HG03469 (cell line): ENCODE measurements around the gene CMTM5.
"Not testable (repeated sequence)": the region's sequence is repeated elsewhere in the genome, so short reads cannot be mapped to it uniquely, and the experiment has no call there.

Experiments
- ATAC-seq: cut with Tn5 transposase; IDR thresholded peaks from one replicate; pipeline ENCODE4 v1.9.1; 2021; ENCODE audit warnings: mild to moderate bottlenecking, moderate library complexity, moderate number of reproducible peaks; ENCODE audit not compliant: unreplicated experiment

The CMTM5 gene

DNA sequence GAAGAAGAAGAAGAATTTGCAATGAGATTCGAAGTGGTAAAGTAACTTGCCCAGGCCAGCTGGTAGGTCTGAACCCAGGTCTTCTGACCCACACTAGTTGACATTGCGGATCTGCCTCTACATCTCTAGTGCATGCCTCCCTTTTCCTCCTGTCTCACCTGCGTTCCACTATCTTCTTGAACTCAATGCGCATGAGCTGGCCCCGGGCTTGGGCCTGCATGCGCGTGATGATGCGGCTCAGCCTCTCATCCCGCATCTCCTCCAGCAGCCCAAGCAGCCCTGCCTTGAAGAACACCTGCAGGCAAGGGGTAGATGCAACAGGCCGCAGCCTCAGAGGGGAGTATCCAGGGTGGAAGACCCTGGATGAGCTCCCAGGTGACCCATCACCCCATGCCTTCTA, 19.3 kb downstream of the CMTM5 start:
- no peak for ATAC-seq

- no peak for ATAC-seq
These were observed 20.0 kb downstream of the CMTM5 start for GRCh38 chr14:23396781-23397407.

DNA sequence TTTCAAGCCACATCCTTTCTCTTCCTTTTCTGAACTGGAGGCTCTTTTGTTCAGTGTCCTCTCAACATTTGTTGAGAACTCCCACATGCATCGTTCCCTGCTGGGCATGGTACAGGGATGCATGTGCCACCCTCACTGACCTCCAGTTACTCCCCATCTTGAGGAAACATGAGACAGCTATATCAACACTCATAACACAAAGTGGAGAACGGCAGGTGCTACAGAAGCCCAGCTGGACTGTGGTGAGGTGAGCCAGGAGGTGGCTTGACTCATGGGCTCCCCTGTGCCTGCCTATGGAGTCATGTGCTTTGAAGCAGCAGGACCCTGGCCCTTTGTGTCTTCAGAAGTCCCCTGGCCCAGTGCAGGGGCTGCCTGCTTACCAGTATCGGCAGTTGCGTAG, 21.5 kb downstream of the CMTM5 start:
- ATAC-seq, result no peak

DNA sequence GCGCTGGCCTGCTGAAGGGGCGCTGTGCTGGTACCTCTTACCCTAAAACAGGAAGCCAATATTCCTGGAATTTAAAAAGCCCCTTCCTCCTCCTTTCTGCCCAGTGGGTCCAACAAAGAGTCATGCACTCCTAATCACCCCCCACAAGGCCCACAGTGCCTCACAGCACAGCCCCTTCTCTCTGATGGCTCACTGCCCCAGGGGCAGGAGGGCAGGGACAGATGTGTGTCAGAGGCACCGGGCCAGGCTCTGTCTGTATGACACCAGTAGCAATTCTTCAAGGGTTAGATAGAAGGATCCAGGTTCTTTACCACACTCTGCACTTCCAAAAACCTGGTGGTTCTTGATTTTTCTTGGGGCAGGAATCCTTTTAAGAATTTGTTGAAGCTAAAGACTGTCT, 22.3 kb downstream of the CMTM5 start:
- ATAC-seq, result no peak

GRCh38 chr14:23399591-23399990, 22.7 kb downstream of the CMTM5 start:
- no peak for ATAC-seq

DNA sequence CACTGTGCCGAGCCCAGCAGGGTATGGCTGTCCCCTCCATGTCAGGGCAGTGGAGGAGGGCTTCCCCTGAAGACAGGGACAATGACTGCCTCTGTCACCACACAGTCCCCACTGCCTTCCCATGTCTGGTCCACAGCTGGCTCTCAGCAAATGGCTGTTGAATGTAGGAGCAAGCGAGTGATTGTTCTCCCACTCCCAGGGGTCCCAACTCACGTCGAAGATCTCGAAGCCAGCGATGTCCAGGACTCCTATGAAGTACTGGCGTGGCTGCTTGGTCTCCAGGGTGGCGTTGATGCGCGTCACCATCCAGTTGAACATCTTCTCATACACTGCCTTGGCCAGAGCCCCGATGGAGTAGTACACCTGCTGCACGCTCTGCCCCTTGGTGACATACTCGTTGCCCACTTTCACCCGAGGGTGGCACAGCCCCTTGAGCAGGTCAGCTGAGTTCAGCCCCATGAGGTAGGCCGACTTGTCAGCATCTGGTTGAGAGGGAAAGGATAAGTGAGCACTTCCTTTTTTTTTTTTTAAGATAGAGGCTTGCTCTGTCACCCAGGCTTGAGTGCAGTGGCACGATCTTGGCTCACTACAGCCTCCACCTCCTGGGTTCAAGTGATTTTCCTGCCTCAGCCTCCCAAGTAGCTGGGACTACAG, 23.8 kb downstream of the CMTM5 start:
- not testable (repeated sequence) for ATAC-seq

DNA sequence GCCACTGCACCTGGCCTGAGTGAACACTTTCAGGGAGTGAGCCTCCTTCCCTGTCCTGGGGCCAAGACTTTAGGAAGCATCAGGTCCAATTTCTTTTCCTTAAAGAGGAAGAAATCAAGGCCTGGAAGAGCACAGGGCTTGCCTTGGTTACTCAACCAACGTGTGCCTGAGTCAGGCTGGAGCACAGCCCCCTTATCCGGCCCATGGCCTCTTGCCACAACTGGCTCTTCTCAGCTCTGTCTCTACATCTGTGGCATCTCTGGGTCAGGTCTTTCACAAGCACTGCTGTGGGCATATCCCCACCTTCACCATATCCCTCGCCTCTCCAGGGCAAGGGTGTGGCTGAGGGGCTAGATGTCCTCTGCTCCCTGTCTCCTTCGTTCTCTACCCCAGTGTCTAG, 24.4 kb downstream of the CMTM5 start:
- no peak for ATAC-seq

GRCh38 chr14:23402296-23403138, 25.7 kb downstream of the CMTM5 start:
- no peak for ATAC-seq

DNA sequence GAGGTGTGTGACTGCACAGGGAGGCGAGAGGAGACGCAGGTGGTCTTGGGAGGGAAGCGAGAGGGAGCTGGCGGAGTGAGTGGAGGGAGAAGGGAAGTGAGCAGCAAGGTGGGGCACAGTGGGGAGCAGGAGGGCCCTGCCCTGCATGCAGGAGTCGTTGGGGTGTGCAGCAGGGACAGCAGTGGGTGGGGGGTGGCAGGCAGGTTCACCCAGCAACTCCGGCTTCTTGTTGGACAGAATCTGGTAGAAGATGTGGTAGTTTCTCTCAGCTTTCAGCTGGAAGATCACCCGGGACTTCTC, 26.2 kb downstream of the CMTM5 start:
- ATAC-seq, result no peak

GRCh38 chr14:23403908-23404307, 27.1 kb downstream of the CMTM5 start:
- no peak for ATAC-seq

DNA sequence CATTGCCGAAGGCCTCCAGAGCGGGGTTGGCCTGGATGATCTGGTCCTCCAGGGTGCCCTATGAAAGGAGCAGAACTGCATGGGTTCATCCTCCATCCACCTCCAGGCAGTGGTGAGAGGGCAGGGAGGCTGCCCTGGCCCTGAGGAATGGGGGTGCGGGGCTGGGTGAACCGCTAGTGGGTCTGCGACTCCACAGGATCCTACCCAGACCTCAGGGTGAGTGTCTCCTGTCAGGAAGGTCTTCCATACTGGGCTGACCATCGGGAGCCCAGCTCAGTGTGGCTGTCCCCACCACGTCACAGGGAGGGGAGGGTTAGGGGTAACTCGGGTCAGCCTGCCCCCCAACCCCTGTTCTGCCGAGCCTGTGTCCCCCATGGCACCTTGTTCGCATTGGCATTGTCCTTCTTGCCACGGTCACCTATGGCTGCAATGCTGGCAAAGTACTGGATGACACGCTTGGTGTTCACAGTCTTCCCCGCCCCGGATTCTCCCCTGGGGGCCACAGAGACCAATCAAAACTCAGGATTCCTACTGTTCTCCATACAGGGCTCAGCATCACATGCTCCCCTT, 27.6 kb downstream of the CMTM5 start:
- ATAC-seq, result no peak

DNA sequence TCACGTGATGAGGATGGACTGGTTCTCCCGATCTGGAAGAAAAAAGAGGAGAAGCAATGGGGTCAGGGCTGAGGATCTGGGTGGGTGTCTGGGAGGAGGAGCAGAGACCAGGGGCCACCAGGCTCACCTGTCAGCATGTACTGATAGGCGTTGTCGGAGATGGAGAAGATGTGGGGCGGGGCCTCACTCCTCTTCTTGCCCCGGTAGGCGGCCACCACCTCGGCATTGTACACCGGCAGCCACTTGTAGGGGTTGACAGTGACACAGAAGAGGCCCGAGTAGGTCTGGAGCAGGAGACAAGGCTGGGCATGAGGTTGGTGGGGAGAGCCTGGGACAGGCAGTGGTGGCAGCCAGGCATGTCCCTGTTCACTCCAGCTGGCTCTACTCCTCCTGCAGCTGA, 28.2 kb downstream of the CMTM5 start:
- ATAC-seq, result no peak

DNA sequence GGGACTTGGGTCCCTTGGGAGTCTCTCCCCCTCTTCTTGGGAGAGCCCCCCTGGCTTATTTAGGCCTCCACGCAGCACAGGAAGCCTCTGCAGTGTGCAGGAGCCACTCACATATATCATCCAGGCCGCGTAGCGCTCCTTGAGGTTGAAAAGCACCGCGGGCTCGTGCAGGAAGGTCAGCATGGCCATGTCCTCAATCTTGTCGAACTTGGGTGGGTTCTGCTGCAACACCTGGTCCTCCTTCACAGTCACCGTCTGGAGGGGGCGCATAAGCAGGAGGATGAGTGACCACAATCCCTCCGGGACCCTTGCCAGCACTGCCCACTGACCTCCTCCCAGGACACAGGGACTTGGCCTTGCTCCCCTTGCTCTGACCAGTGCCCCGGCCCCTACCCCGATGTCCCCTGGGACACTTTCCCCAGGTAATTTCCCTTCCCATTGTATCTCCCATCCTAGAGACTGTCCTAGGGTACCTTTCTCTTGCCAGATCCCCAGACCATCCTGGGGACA, 28.7 kb downstream of the CMTM5 start:
- no peak for ATAC-seq

- peak; percentile 56 for ATAC-seq
These were observed 29.4 kb downstream of the CMTM5 start for GRCh38 chr14:23406244-23406643.

GRCh38 chr14:23406725-23407355, 30.0 kb downstream of the CMTM5 start:
- ATAC-seq, result no peak

DNA sequence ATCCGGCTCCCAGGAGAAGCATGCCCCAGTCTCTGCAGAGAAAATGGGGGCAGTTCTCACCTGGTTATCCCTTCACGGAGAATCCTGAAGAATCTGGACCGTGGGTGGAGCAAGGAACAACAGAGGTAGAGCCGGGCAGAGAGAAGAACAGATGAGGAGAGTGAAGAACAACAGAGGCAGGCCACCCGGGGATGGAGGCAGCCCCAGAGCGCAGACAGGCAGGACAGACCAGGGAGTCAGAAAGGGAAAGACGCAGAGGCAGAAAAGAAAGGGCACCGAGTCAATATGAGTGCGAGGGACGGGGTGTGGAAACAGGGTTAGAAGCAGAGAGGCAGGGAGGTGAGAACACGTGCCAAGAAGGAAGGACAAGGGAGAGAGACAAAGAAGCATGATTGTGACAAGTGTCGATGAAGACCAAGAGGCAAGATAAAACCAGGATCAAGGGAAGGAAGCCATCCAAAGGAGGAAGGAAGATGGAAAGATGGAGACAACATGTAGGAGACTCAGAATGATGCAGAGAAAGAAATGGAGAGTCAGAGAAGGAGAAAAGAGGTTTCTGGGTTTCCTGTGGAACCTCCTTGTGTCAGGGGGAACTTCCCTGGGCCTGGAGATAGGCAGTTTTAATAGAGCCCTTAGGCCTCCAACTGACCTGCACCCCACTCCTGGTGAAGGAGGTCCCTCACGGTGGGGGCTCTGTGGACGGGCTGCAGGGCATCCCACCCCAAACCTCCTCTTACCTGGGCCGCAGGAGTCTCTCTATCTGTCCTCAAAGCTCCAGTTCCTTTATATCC, 30.9 kb downstream of the CMTM5 start, which contains the start of gene MYH6:
Gene MYH6 (minus strand): TSS at position 758 of the 791 bp plus-strand sequence. CDS start 1,050 bp downstream, outside the sequence.
- ATAC-seq, result no peak

DNA sequence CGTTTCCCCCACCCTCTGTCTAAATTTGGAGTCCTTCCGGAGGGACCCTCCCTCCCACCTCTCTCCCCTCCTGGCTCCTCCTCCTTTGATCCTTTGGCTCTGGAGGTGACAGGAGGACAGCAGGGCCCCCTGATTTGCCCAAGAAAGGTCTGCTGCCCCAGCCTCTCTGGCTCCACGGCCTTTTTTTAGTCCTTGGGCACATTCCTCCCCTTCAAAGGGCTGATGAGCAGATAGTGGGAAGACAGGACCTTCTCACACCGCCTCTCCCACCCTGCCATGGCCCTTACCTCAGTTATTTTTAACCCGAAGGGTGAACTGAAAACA, 31.4 kb downstream of the CMTM5 start:
- no peak for ATAC-seq

DNA sequence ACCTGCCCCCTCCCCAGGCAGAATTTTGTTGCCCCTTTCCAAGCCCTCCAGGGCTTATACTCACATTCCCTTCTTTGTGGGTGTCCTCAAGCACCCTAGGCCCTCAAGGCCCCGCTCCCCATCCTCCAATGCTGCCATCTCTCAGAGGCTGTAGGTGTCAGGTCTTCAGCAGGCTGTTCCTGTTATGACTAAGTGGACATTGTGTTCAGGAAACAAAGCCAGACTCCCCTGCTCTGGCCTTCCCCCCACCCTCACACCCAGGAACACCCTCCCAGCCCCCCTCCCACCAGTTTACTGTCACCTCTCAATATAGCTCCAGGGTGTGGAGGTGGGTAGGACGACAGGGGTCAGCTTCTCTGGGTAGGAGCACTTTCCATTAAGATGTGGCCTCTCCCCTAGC, 32.6 kb downstream of the CMTM5 start:
- ATAC-seq, result no peak

DNA sequence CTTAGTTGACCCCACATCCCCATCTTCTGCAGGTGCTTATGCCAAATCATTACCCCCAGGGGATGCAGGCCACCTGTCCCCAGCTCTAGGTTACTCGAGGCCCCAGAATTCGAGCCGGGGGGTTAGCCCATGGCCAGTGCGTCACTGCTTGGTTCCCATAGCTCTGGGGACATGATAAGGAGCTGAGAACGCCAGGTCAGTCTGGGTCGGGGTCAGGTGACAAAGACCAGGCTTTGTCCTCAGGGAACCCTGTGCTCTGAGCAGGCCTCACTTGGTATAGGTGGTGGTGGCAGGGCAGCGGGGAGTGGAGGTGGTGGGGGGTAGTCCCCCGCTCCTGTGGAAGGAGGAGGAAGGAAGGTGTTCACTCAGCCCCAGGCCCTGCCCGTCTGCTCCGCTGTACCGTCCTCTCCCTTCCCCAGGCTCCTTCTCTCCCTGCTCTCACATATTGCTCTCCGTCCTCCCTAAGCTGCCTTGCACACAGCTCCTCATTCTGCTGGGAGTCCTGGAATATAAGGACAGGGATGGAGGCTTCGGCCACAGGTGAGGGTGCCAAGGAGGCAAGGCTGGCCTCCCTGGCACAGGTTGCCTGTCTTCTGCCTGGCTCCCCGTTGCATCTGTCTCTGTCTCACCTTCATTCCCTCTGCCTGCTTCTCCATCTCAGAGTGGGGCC, 33.3 kb downstream of the CMTM5 start:
- no peak for ATAC-seq
